ENCODE measurements around the gene CCR2.

CCR2 gene

GRCh38 chr3:46393554-46394434 is 39.9 kb downstream of the CCR2 start:
- TF ChIP-seq ZNF70 (CRISPR knock-in tag; IDR thresholded peaks at IDR 0.05) (no peak), CSDC2 (CRISPR knock-in tag; IDR thresholded peaks at IDR 0.05) (no peak), OSR1 (CRISPR knock-in tag; IDR thresholded peaks at IDR 0.05) (no peak), CSRNP3 (CRISPR knock-in tag; IDR thresholded peaks at IDR 0.05) (no peak), GLIS3 (CRISPR knock-in tag; IDR thresholded peaks at IDR 0.05) (no peak), ZC3H10 (CRISPR knock-in tag; IDR thresholded peaks at IDR 0.05) (no peak), ARNTL (CRISPR knock-in tag; IDR thresholded peaks at IDR 0.05; ENCODE audit: borderline replicate concordance, low read depth) (no peak), CREB5 (CRISPR knock-in tag; IDR thresholded peaks at IDR 0.05; ENCODE audit: low read depth) (no peak), PATZ1 (CRISPR knock-in tag; IDR thresholded peaks at IDR 0.05; ENCODE audit: borderline replicate concordance) (no peak), ZFP3 (CRISPR knock-in tag; IDR thresholded peaks at IDR 0.05) (no peak), ZNF565 (CRISPR knock-in tag; conservative IDR thresholded peaks at IDR 0.05; ENCODE audit: low read depth) (no peak), ZNF8 (CRISPR knock-in tag; IDR thresholded peaks at IDR 0.05) (no peak), RARB (CRISPR knock-in tag; IDR thresholded peaks at IDR 0.05) (no peak), TSHZ2 (CRISPR knock-in tag; IDR thresholded peaks at IDR 0.05) (no peak), POU6F1 (CRISPR knock-in tag; IDR thresholded peaks at IDR 0.05; ENCODE audit: borderline replicate concordance, low read depth) (no peak)
- no peak for ATAC-seq

- no peak for ATAC-seq
- no peak for TF ChIP-seq ISL1 (CRISPR knock-in tag; IDR thresholded peaks at IDR 0.05)
- no peak for TF ChIP-seq PPARA (CRISPR knock-in tag; IDR thresholded peaks at IDR 0.05; ENCODE audit: borderline replicate concordance)
- no peak for TF ChIP-seq GLIS3 (CRISPR knock-in tag; IDR thresholded peaks at IDR 0.05)
- no peak for TF ChIP-seq PATZ1 (CRISPR knock-in tag; IDR thresholded peaks at IDR 0.05; ENCODE audit: borderline replicate concordance)
- no peak for TF ChIP-seq TSHZ2 (CRISPR knock-in tag; IDR thresholded peaks at IDR 0.05)
- no peak for TF ChIP-seq ZNF565 (CRISPR knock-in tag; conservative IDR thresholded peaks at IDR 0.05; ENCODE audit: low read depth)
- no peak for TF ChIP-seq CSRNP3 (CRISPR knock-in tag; IDR thresholded peaks at IDR 0.05)
- TF ChIP-seq CREB5 (CRISPR knock-in tag; IDR thresholded peaks at IDR 0.05; ENCODE audit: low read depth), result no peak
- no peak for TF ChIP-seq TCF4 (CRISPR knock-in tag; IDR thresholded peaks at IDR 0.05; ENCODE audit: borderline replicate concordance)
- no peak for TF ChIP-seq RARB (CRISPR knock-in tag; IDR thresholded peaks at IDR 0.05)
- no peak for TF ChIP-seq ZFP30 (CRISPR knock-in tag; IDR thresholded peaks at IDR 0.05)
Measured at GRCh38 chr3:46395210-46395661, 41.3 kb downstream of the CCR2 start.
